Measurements from ENCODE around the gene ALX1.

ALX1 gene

GRCh38 chr12:85280165-85280983 is at the start of gene ALX1:
Gene ALX1, plus strand, starts transcription at chr12:85280220. Its CDS starts 42 bp downstream, at chr12:85280262.
- peak; percentile 53 for DNase-seq (ENCODE audit: low read depth, low spot score)

GRCh38 chr12:85237327-85237726 is 42.7 kb upstream of the ALX1 start:
- DNase-seq (ENCODE audit: low read depth, low spot score), result no peak

- no peak for DNase-seq (ENCODE audit: low read depth, low spot score)
Measured at GRCh38 chr12:85244561-85244960, 35.5 kb upstream of the ALX1 start.

GRCh38 chr12:85253853-85254252 is 26.2 kb upstream of the ALX1 start:
- DNase-seq (ENCODE audit: low read depth, low spot score), result no peak

GRCh38 chr12:85257671-85258070 is 22.3 kb upstream of the ALX1 start:
- no peak for DNase-seq (ENCODE audit: low read depth, low spot score)

- no peak for DNase-seq (ENCODE audit: low read depth, low spot score)
Measured at GRCh38 chr12:85260447-85260846, 19.6 kb upstream of the ALX1 start.

GRCh38 chr12:85260896-85261295 is 19.1 kb upstream of the ALX1 start:
- DNase-seq (ENCODE audit: low read depth, low spot score), result no peak

GRCh38 chr12:85266356-85266755 is 13.7 kb upstream of the ALX1 start:
- DNase-seq (ENCODE audit: low read depth, low spot score), result no peak

GRCh38 chr12:85273381-85274314 is 6.4 kb upstream of the ALX1 start:
- DNase-seq (ENCODE audit: low read depth, low spot score), result peak; percentile 5

- no peak for DNase-seq (ENCODE audit: low read depth, low spot score)
Measured at GRCh38 chr12:85274315-85274651, 5.7 kb upstream of the ALX1 start.

GRCh38 chr12:85275374-85275773 is 4.6 kb upstream of the ALX1 start:
- no peak for DNase-seq (ENCODE audit: low read depth, low spot score)

GRCh38 chr12:85277191-85277590 is 2.8 kb upstream of the ALX1 start:
- no peak for DNase-seq (ENCODE audit: low read depth, low spot score)

- peak; percentile 29 for DNase-seq (ENCODE audit: low read depth, low spot score)
Measured at GRCh38 chr12:85277900-85278597, 2.0 kb upstream of the ALX1 start.

- DNase-seq (ENCODE audit: low read depth, low spot score), result peak; percentile 29
Measured at GRCh38 chr12:85278598-85279448, 1.2 kb upstream of the ALX1 start.

- peak; percentile 49 for DNase-seq (ENCODE audit: low read depth, low spot score)
Measured at GRCh38 chr12:85279449-85280164, 413 bp upstream of the ALX1 start.

GRCh38 chr12:85280984-85281630 is 1.1 kb downstream of the ALX1 start:
- DNase-seq (ENCODE audit: low read depth, low spot score), result peak; percentile 8

GRCh38 chr12:85281636-85282312 is 1.8 kb downstream of the ALX1 start:
- DNase-seq (ENCODE audit: low read depth, low spot score), result no peak

GRCh38 chr12:85283560-85283959 is 3.5 kb downstream of the ALX1 start:
- no peak for DNase-seq (ENCODE audit: low read depth, low spot score)

- no peak for DNase-seq (ENCODE audit: low read depth, low spot score)
Measured at GRCh38 chr12:85296362-85296761, 16.3 kb downstream of the ALX1 start.

Data from astrocyte of the hippocampus (primary cell).